Neutrophil (primary cell): ENCODE results near the gene ATP8B3.

Experiments
- H3K27ac ChIP-seq: fragments of 200-600 bp; sonication (generic); 2 replicates; pipeline ENCODE4 v1.5.1; 2016; ENCODE audit warnings: mild to moderate bottlenecking, moderate library complexity
- H3K27me3 ChIP-seq: fragments of 200-600 bp; sonication (generic); 2 replicates; pipeline ENCODE4 v1.6.0; 2016; ENCODE audit warnings: mild to moderate bottlenecking
- H3K36me3 ChIP-seq: fragments of 200-600 bp; sonication (generic); 2 replicates; pipeline ENCODE4 v1.5.1; 2017
- H3K4me1 ChIP-seq, 2 experiments: fragments of 200-600 bp in 1 of 2; sonication (generic) in 1 of 2; 1 replicate in 1 of 2; 2 replicates in 1 of 2; pipeline versions ENCODE4 v1.5.1 to v1.6.1; 2013 to 2016; ENCODE audit warnings: low read depth in 1 of 2, low read length in 1 of 2, mild to moderate bottlenecking in 1 of 2, moderate library complexity in 1 of 2; ENCODE audit not compliant: control insufficient read depth in 1 of 2, insufficient read depth in 1 of 2
- H3K4me3 ChIP-seq, 2 experiments: fragments of 200-600 bp in 1 of 2; sonication (generic) in 1 of 2; 1 replicate in 1 of 2; 2 replicates in 1 of 2; pipeline ENCODE4 v1.5.1; 2013 to 2016; ENCODE audit warnings: low read depth in 1 of 2, low read length in 1 of 2, mild to moderate bottlenecking in 1 of 2, moderate library complexity in 1 of 2
- H3K9me3 ChIP-seq: fragments of 200-600 bp; sonication (generic); 2 replicates; pipeline ENCODE4 v1.5.1; 2016
- TF ChIP-seq, protein P1 (sequence below): fragments of 200-600 bp; sonication (generic); IDR thresholded peaks from 2 replicates; pipeline ENCODE4 v1.5.1; 2016; ENCODE audit warnings: antibody characterized with exemption

ATP8B3 gene

GRCh38 chr19:1777149-1777548 is 34.9 kb downstream of the ATP8B3 start:
- TF ChIP-seq, protein P1, sequence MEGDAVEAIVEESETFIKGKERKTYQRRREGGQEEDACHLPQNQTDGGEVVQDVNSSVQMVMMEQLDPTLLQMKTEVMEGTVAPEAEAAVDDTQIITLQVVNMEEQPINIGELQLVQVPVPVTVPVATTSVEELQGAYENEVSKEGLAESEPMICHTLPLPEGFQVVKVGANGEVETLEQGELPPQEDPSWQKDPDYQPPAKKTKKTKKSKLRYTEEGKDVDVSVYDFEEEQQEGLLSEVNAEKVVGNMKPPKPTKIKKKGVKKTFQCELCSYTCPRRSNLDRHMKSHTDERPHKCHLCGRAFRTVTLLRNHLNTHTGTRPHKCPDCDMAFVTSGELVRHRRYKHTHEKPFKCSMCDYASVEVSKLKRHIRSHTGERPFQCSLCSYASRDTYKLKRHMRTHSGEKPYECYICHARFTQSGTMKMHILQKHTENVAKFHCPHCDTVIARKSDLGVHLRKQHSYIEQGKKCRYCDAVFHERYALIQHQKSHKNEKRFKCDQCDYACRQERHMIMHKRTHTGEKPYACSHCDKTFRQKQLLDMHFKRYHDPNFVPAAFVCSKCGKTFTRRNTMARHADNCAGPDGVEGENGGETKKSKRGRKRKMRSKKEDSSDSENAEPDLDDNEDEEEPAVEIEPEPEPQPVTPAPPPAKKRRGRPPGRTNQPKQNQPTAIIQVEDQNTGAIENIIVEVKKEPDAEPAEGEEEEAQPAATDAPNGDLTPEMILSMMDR = no peak
- peaks cover 97% of the 10 kb centered on the region for H3K27me3 ChIP-seq

GRCh38 chr19:1776606-1777147 is 35.4 kb downstream of the ATP8B3 start:
- peaks cover 6% of the 10 kb centered on the region for H3K9me3 ChIP-seq
- H3K36me3 ChIP-seq = no peaks in the 10 kb centered on the region
- no peak overlapping the region for H3K27ac ChIP-seq
- peaks cover 98% of the 10 kb centered on the region for H3K27me3 ChIP-seq
- no peak overlapping the region for H3K4me3 ChIP-seq
- no peaks in the 10 kb centered on the region for H3K4me1 ChIP-seq
- TF ChIP-seq, protein P1 = no peak

More at GRCh38 chr19:1777149-1777548, 34.9 kb downstream of the ATP8B3 start:
- Histone ChIP-seq H3K9me3 (peaks cover 6% of the 10 kb centered on the region), H3K27ac (no peak overlapping the region), H3K4me1 (no peaks in the 10 kb centered on the region), H3K36me3 (no peaks in the 10 kb centered on the region), H3K4me3 (no peak overlapping the region)

DNA sequence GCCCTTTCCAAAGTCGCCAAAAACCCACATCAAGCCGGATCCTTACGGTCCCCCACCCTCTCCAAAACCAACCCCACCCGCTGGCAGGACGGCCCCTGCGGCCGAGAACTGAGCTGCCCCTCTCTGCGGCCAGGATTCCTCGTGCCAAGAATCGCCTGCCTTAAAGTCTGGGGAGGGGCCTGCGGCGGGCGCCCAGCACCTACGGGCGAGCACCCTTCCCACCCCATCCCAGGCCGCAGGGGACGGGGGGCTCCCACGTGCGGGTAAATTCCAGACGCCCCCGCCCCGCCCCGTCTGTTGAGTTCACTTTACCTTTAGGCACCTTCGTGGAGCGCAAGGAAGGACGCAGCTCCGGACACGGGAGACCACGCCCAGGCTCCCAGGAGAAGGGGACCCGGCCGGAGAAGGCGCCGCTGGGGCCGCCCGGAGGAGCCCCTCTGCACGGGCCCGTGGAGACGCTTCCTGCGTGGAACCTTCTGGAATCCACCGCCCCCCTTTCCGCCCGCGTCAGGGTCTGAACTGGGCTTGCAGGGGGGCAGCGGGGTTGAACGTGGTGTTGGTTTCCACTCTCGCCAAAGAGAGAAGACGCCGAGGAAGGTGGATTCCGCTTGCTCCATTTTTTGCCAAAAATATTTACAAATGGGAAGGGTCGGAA is 36.0 kb downstream of the ATP8B3 start:
- Histone ChIP-seq H3K9me3 (peaks cover 6% of the 10 kb centered on the region), H3K27ac (no peak overlapping the region), H3K4me3 (no peak overlapping the region), H3K4me1 (no peaks in the 10 kb centered on the region), H3K36me3 (no peaks in the 10 kb centered on the region), H3K27me3 (peaks cover 98% of the 10 kb centered on the region)
- TF ChIP-seq, protein P1 = no peak

- H3K4me1 ChIP-seq = no peaks in the 10 kb centered on the region
- no peak overlapping the region for H3K4me3 ChIP-seq
- H3K27ac ChIP-seq = no peak overlapping the region
- peaks cover 6% of the 10 kb centered on the region for H3K9me3 ChIP-seq
- peaks cover 98% of the 10 kb centered on the region for H3K27me3 ChIP-seq
- H3K36me3 ChIP-seq = no peaks in the 10 kb centered on the region
- TF ChIP-seq, protein P1 = peak; percentile 41
These were observed 36.9 kb downstream of the ATP8B3 start for GRCh38 chr19:1774989-1775772.

- H3K27me3 ChIP-seq = peaks cover 98% of the 10 kb centered on the region
- no peak overlapping the region for H3K4me3 ChIP-seq
- H3K27ac ChIP-seq = no peak overlapping the region
- no peaks in the 10 kb centered on the region for H3K4me1 ChIP-seq
- peaks cover 6% of the 10 kb centered on the region for H3K9me3 ChIP-seq
- TF ChIP-seq, protein P1 = no peak
- H3K36me3 ChIP-seq = no peaks in the 10 kb centered on the region
These were observed 38.9 kb downstream of the ATP8B3 start for GRCh38 chr19:1773184-1773583.
